NOMO-1 treated with dmso at 0.1 percent for 144 hours (cell line): ENCODE results near the gene FAT2.
"Not testable (repeated sequence)": the region's sequence is repeated elsewhere in the genome, so short reads cannot be mapped to it uniquely, and the experiment has no call there.

Experiments
- DNase-seq: peaks from one replicate; lab custom pipeline; 2025; ENCODE audit not compliant: unreplicated experiment; lab: John Stamatoyannopoulos, UW

FAT2 gene

GRCh38 chr5:151615431-151615830 lies 24.3 kb upstream of the FAT2 start:
- no peak for DNase-seq

- no peak for DNase-seq
These were observed 23.4 kb upstream of the FAT2 start for GRCh38 chr5:151614565-151614964.

DNA sequence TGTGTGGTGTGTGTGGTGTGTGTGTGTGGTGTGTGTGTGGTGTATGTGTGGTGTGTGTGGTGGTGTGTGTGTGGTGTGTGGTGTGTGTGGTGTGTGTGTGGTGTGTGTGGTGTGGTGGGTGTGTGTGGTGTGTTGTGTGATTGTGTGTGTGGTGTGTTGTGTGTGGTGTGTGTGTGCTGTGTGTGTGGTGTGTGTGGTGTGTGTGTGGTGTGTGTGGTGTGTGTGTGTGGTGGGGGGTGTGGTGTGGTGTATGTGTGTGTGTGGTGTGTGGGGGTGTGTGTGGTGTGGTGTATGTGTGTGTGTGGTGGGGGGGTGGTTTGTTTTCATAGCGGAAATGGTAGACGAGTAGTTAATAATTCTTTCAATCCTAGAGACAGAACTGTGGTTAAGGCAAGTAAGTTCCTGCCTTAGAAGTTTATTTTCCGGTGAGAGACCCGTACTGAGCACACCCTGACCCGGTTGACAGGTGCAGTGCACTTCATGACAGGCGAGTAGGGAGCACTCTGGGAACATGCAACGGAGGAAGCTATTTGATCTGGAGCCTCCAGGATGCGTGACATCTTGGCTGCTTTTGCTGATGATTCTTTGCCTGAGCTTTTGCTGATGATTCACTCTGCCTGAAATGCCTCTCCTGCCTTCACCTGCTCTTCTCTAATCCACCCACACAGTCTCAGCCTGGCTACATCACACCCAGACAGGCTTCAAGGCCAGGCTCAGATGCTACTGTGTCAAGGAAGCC lies 21.7 kb upstream of the FAT2 start:
- DNase-seq: no peak

GRCh38 chr5:151611127-151611775 lies 20.1 kb upstream of the FAT2 start:
- no peak for DNase-seq

GRCh38 chr5:151608522-151608921 lies 17.4 kb upstream of the FAT2 start:
- DNase-seq: no peak

- no peak for DNase-seq
These were observed 16.2 kb upstream of the FAT2 start for GRCh38 chr5:151607304-151607703.

- no peak for DNase-seq
These were observed 14.4 kb upstream of the FAT2 start for GRCh38 chr5:151605559-151605958.

- no peak for DNase-seq
These were observed 11.7 kb upstream of the FAT2 start for GRCh38 chr5:151602806-151603205.

DNA sequence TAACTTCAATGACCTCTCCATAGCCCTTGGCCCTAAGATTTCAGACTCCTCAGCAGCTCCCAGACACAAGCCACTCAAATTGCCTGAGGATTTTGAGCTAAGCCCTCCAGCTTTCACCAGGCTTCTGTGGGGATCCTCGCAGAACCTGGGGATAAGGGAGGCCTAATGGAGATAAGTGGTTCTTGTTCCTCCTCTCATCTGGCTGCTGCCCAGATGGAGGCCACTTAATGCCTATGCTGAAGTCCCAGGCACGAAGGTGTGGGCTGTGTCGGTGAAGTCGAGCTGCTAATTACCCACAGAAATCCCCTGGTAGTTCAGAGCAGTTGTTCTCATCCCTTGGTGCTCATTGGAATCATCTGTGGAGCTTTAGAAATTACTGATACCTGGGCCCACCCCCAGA lies 10.3 kb upstream of the FAT2 start:
- DNase-seq: no peak

DNA sequence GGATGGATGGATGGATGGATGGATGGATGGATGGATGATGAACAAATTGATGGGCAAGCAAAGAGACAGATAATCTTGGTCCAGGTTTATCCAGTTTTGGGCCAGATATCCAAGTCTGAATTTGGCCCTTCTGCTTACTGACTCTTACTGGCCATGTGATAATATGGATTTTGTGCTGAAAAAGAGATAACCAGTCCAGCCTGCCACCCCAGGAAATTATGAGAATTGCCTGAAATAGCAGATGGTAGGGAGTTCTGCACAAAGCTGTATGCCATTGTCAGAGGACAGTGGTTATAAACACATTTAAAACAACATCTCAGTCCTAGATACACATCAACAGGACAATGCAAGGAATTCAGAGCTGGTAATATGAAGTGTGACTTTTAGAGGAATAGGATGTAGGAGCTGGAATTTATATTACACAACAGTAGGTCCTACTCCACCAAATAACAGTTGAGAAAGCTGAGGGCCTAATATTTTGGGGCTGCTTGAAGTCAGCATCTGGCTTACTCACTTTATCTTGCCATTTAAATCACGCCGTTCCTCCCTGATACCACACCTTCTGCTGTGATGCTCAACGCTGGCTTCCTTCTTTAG lies 9.0 kb upstream of the FAT2 start:
- no peak for DNase-seq

DNA sequence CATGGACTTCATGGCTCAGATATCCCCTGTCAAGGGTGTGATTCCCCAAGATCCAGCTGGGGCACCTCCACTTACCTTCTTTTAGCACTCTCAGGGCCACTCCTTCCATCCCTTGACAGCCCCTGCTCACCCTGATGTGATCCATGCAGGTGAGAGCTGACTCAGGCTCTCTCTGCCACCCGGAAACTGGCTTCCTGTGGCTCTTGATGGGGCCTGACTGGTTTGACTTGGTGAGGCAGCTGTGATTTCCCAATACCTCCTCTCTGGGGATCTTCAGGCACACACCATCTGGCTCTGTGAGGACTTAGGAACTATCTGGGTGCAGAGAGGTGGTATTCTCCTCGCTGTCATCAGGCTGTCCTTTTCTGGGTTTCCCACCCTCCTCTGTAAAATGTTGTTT lies 7.9 kb upstream of the FAT2 start:
- no peak for DNase-seq

GRCh38 chr5:151598549-151598948 lies 7.4 kb upstream of the FAT2 start:
- no peak for DNase-seq

GRCh38 chr5:151597749-151598148 lies 6.6 kb upstream of the FAT2 start:
- no peak for DNase-seq

- no peak for DNase-seq
These were observed 5.9 kb upstream of the FAT2 start for GRCh38 chr5:151596828-151597539.

GRCh38 chr5:151595411-151595826 lies 4.3 kb upstream of the FAT2 start:
- no peak for DNase-seq

GRCh38 chr5:151592855-151593408 lies 1.8 kb upstream of the FAT2 start:
- no peak for DNase-seq

GRCh38 chr5:151589878-151590570 lies 1.1 kb downstream of the FAT2 start:
- no peak for DNase-seq

DNA sequence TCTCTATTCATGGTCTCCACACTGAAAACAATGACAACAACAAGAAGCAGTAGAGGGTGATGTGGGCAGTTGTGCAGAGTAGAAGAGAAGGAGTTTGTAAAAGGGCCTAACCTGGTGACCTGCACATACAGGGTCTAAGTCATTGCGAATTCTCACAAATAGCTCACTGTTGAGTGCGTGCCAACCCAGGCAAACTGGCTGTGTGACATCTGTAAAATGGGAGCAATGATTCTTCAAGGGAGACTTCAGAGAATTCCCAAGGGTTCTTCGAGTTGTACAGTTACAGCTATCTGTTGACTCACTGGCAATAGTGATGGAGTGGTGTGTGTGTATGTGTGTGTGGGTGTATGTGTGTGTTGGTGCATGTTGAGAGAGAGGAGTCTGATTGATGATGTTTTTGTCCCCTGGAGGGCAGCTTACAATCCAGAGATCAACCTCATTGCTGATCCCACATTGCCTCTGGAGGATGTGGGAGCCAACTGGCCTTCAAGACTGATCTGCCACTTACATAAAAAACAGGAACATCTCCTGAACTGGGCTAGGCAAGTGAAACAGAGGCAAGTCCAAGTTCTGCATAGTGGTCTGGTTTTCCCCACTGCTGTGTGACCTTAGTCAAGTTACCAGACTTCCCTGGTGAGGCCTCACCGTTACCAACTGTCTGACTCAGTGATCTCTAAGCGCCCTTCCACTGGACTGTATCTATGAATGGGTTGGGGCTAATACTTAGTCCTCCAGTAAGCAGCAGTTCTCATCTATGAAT lies 3.2 kb downstream of the FAT2 start:
- DNase-seq: no peak

DNA sequence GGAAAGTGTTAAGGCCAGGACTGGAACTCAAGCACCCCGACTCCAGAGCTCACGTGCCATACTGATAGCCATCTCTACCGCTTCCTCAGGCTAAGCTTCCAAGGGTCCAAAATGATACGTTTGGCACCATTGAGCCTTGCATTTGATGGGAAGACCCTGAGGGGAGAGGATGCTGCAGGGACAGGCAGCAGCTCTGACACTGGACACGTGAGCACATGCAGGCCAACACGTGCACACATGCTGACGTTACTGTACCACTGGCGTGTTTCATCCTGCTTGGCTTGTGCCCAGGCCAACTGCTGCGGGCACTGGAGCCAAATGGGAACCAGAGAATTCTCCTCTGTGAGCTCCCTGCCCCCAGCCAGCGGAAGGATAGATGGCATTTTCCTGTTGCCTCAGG lies 5.2 kb downstream of the FAT2 start:
- DNase-seq: no peak

- DNase-seq: not testable (repeated sequence)
These were observed 5.8 kb downstream of the FAT2 start for GRCh38 chr5:151585344-151585743.
